HEK293T (cell line): ENCODE results near the gene TM7SF3.

ENCODE experiments used
- ARNT ChIP-seq: fragments of 450-650 bp; IDR thresholded peaks from 2 replicates; pipeline ENCODE4 v1.6.1; 2017; ENCODE audit warnings: mild to moderate bottlenecking
- BHLHE40 ChIP-seq: fragments of 450-650 bp; IDR thresholded peaks from 2 replicates; pipeline ENCODE4 v1.6.1; 2016; ENCODE audit warnings: mild to moderate bottlenecking, moderate library complexity, borderline replicate concordance
- ELF4 ChIP-seq: fragments of 450-650 bp; IDR thresholded peaks from 2 replicates; pipeline ENCODE4 v1.6.1; 2017; ENCODE audit warnings: antibody characterized with exemption
- FOXM1 ChIP-seq: fragments of 450-650 bp; IDR thresholded peaks from 2 replicates; pipeline ENCODE4 v1.6.1; 2017; ENCODE audit warnings: mild to moderate bottlenecking, borderline replicate concordance
- HDGF ChIP-seq: fragments of 450-650 bp; IDR thresholded peaks from 2 replicates; pipeline ENCODE4 v1.6.1; 2017; ENCODE audit warnings: antibody characterized with exemption, borderline replicate concordance
- L3MBTL2 ChIP-seq: fragments of 450-650 bp; conservative IDR thresholded peaks from 2 replicates; pipeline ENCODE4 v1.6.1; 2016; ENCODE audit warnings: mild to moderate bottlenecking
- NFRKB ChIP-seq: fragments of 450-650 bp; IDR thresholded peaks from 2 replicates; pipeline ENCODE4 v1.6.1; 2016; ENCODE audit warnings: mild to moderate bottlenecking, moderate library complexity

DNA sequence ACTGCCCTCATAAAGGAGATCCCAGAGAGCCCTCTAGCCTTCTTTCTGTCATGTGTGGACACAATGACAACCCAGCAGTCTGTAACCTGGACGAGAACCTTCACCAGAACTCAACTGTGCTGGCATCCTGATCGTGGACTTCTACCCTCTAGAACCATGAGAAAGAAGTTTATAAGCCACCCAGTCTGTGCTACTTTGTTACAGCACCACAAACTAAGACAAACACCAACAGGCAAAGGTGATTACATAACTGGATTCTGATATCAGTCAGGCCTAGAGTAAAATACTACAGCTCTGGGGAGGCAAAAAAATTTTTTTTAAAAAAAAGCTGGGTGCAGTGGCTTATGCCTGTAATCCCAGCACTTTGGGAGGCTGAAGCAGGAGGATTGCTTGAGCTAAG, 18.5 kb downstream of the TM7SF3 start:
- TF ChIP-seq ELF4 (no peak), FOXM1 (no peak), HDGF (no peak), BHLHE40 (no peak), NFRKB (no peak), ARNT (no peak), L3MBTL2 (no peak)
